Hepatocyte (in vitro differentiated cells): ENCODE measurements around the gene SSH3. TPM values are rescaled to one million over a fixed set of nuclear protein-coding genes. Genes with fewer than 3 reads are reported as not detected.

Source experiments
- DNase-seq: peaks from one replicate; pipeline ENCODE4 v3.0.0-alpha.2; 2016; ENCODE audit warnings: low spot score
- H2AFZ ChIP-seq: fragments of 200-600 bp; sonication (generic); 2 replicates; pipeline ENCODE4 v1.6.0; 2016; ENCODE audit warnings: antibody characterized with exemption, mild to moderate bottlenecking
- H3K27ac ChIP-seq: fragments of 200-600 bp; sonication (generic); 2 replicates; pipeline ENCODE4 v1.5.1; 2016; ENCODE audit warnings: mild to moderate bottlenecking
- H3K27me3 ChIP-seq: fragments of 200-600 bp; sonication (generic); 2 replicates; pipeline ENCODE4 v1.6.1; 2016
- H3K36me3 ChIP-seq: fragments of 200-600 bp; sonication (generic); replicated peaks from 2 replicates; pipeline ENCODE4 v1.5.1; 2016; ENCODE audit warnings: low read depth; ENCODE audit not compliant: insufficient read depth
- H3K4me1 ChIP-seq: fragments of 200-600 bp; sonication (generic); 2 replicates; pipeline ENCODE4 v1.5.1; 2016; ENCODE audit warnings: mild to moderate bottlenecking, moderate library complexity; ENCODE audit not compliant: insufficient read depth
- H3K4me2 ChIP-seq: fragments of 200-600 bp; sonication (generic); 2 replicates; pipeline ENCODE4 v1.6.0; 2016
- H3K4me3 ChIP-seq: fragments of 200-600 bp; sonication (generic); 2 replicates; pipeline ENCODE4 v1.5.1; 2016; ENCODE audit warnings: mild to moderate bottlenecking
- H3K79me2 ChIP-seq: fragments of 200-600 bp; sonication (generic); 2 replicates; pipeline ENCODE4 v1.6.0; 2017; ENCODE audit warnings: mild to moderate bottlenecking
- H3K9me2 ChIP-seq: fragments of 200-600 bp; sonication (generic); replicated peaks from 2 replicates; pipeline ENCODE4 v1.6.0; 2017; ENCODE audit warnings: mild to moderate bottlenecking; ENCODE audit not compliant: insufficient read depth
- H3K9me3 ChIP-seq: fragments of 200-600 bp; sonication (generic); 2 replicates; pipeline ENCODE4 v1.5.1; 2016; ENCODE audit warnings: low read depth, mild to moderate bottlenecking
- H4K20me1 ChIP-seq: fragments of 200-600 bp; sonication (generic); 2 replicates; pipeline ENCODE4 v1.6.0; 2016; ENCODE audit warnings: mild to moderate bottlenecking; ENCODE audit not compliant: insufficient read depth, poor library complexity, severe bottlenecking
- EZH2 ChIP-seq: fragments of 200-600 bp; sonication (generic); IDR thresholded peaks from 2 replicates; pipeline ENCODE4 v1.6.1; 2016; ENCODE audit warnings: antibody characterized with exemption, mild to moderate bottlenecking, borderline replicate concordance
- EZH2phosphoT487 ChIP-seq: fragments of 200-600 bp; sonication (generic); IDR thresholded peaks from one replicate; pipeline ENCODE4 v1.6.1; 2018; ENCODE audit warnings: antibody characterized with exemption, mild to moderate bottlenecking, low read depth, moderate library complexity; ENCODE audit not compliant: unreplicated experiment, severe bottlenecking
- WGBS: methylation state at CpG from one replicate; pipeline ENCODE4 v1.1.6; 2016; ENCODE audit warnings: low lambda C conversion rate; ENCODE audit errors: missing lambda C conversion rate; 5-methylcytosine and 5-hydroxymethylcytosine counted together
- polyA plus RNA-seq: library from polyadenylated mRNA; unstranded; fragments of >200 nt; fragmentation: Nextera tagmentation; extraction: Ambion mirVana; gene quantifications from 2 replicates; pipeline ENCODE4 v1.2.1, GENCODE V29; 2016
- total RNA-seq: library from RNA; depleted of rRNA; stranded (reverse); fragments of >200 nt; gene quantifications from 2 replicates; pipeline ENCODE4 v1.2.3, GENCODE V29; 2014
- TF ChIP-seq, protein P1 (sequence below): fragments of 200-600 bp; sonication (generic); IDR thresholded peaks from 2 replicates; pipeline ENCODE4 v1.5.1; 2016; ENCODE audit warnings: antibody characterized with exemption, mild to moderate bottlenecking; ENCODE audit not compliant: poor library complexity

The SSH3 gene
- total and polyA plus RNA-seq, 2 experiments from 2014 or later: 29.7 to 49.5 TPM

- no peak for TF ChIP-seq EZH2phosphoT487
- TF ChIP-seq, protein P1, sequence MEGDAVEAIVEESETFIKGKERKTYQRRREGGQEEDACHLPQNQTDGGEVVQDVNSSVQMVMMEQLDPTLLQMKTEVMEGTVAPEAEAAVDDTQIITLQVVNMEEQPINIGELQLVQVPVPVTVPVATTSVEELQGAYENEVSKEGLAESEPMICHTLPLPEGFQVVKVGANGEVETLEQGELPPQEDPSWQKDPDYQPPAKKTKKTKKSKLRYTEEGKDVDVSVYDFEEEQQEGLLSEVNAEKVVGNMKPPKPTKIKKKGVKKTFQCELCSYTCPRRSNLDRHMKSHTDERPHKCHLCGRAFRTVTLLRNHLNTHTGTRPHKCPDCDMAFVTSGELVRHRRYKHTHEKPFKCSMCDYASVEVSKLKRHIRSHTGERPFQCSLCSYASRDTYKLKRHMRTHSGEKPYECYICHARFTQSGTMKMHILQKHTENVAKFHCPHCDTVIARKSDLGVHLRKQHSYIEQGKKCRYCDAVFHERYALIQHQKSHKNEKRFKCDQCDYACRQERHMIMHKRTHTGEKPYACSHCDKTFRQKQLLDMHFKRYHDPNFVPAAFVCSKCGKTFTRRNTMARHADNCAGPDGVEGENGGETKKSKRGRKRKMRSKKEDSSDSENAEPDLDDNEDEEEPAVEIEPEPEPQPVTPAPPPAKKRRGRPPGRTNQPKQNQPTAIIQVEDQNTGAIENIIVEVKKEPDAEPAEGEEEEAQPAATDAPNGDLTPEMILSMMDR: no peak
- no peak for TF ChIP-seq EZH2
- Histone ChIP-seq H2AFZ (no peak overlapping the region), H3K79me2 (peaks cover 71% of the 10 kb centered on the region), H4K20me1 (peaks cover 38% of the 10 kb centered on the region), H3K27me3 (no peaks in the 10 kb centered on the region), H3K4me2 (no peak overlapping the region), H3K27ac (no peak overlapping the region), H3K36me3 (no peaks in the 10 kb centered on the region), H3K9me3 (no peaks in the 10 kb centered on the region), H3K9me2 (no peaks in the 10 kb centered on the region), H3K4me1 (no peaks in the 10 kb centered on the region), H3K4me3 (no peak overlapping the region)
- WGBS: 96% methylated on average over 17 of the region's 17 CpGs
- no peak for DNase-seq
These were observed 27.5 kb upstream of the SSH3 start for GRCh38 chr11:67275606-67276409.

GRCh38 chr11:67276781-67277230 lies 26.5 kb upstream of the SSH3 start:
- H3K27me3 ChIP-seq: no peaks in the 10 kb centered on the region
- H3K36me3 ChIP-seq: no peaks in the 10 kb centered on the region
- peaks cover 61% of the 10 kb centered on the region for H3K79me2 ChIP-seq
- H2AFZ ChIP-seq: no peak overlapping the region
- DNase-seq: no peak
- no peaks in the 10 kb centered on the region for H3K9me3 ChIP-seq
- peaks cover 29% of the 10 kb centered on the region for H4K20me1 ChIP-seq
- H3K9me2 ChIP-seq: no peaks in the 10 kb centered on the region
- no peak overlapping the region for H3K4me2 ChIP-seq
- no peaks in the 10 kb centered on the region for H3K4me1 ChIP-seq
- WGBS: 76% methylated on average over 16 of the region's 16 CpGs
- no peak for TF ChIP-seq EZH2
- no peak for TF ChIP-seq EZH2phosphoT487
- TF ChIP-seq, protein P1: no peak
- no peak overlapping the region for H3K27ac ChIP-seq
- H3K4me3 ChIP-seq: no peak overlapping the region

GRCh38 chr11:67277231-67277961 lies 25.9 kb upstream of the SSH3 start:
- H2AFZ ChIP-seq: no peak overlapping the region
- H3K9me3 ChIP-seq: no peaks in the 10 kb centered on the region
- no peaks in the 10 kb centered on the region for H3K36me3 ChIP-seq
- H4K20me1 ChIP-seq: peaks cover 23% of the 10 kb centered on the region
- TF ChIP-seq EZH2phosphoT487: no peak
- TF ChIP-seq, protein P1: no peak
- no peak for TF ChIP-seq EZH2
- H3K79me2 ChIP-seq: peaks cover 55% of the 10 kb centered on the region
- no peak for DNase-seq
- no peak overlapping the region for H3K27ac ChIP-seq
- H3K9me2 ChIP-seq: no peaks in the 10 kb centered on the region
- H3K4me2 ChIP-seq: no peak overlapping the region
- no peaks in the 10 kb centered on the region for H3K4me1 ChIP-seq
- WGBS: 87% methylated on average over 21 of the region's 24 CpGs
- no peaks in the 10 kb centered on the region for H3K27me3 ChIP-seq
- H3K4me3 ChIP-seq: no peak overlapping the region
